Activated CD4-positive, CD25-positive, alpha-beta regulatory T cell treated with anti-CD3 and anti-CD28 coated beads, Interleukin-2, amount 50 U/mL, for 24 hours (primary cell): ENCODE results near the gene DYDC2.
"Not testable (repeated sequence)": the region's sequence is repeated elsewhere in the genome, so short reads cannot be mapped to it uniquely, and the experiment has no call there.

Source experiments
- ATAC-seq, 2 donors: fragments of 150-1000 bp; cut with Tn5 transposase; one replicate each; pipeline ENCODE4 v1.10.0; 2021; ENCODE audit warnings: mild to moderate bottlenecking in 1 of 2, moderate library complexity in 1 of 2

Gene DYDC2

GRCh38 chr10:80414142-80414895 is 57.7 kb downstream of the DYDC2 start:
- ATAC-seq = no peak

GRCh38 chr10:80415734-80416478 is 59.3 kb downstream of the DYDC2 start:
- ATAC-seq = no peak

GRCh38 chr10:80416479-80417098 is 60.0 kb downstream of the DYDC2 start:
- ATAC-seq = no peak

GRCh38 chr10:80417256-80417655 is 60.7 kb downstream of the DYDC2 start:
- ATAC-seq = not testable (repeated sequence)
